CD14-positive monocyte (primary cell): ENCODE measurements around the gene METTL1. TPM values are rescaled to one million over a fixed set of nuclear protein-coding genes. Genes with fewer than 3 reads are reported as not detected.

Experiments used
- DNase-seq, 3 donors: peaks; one replicate each; pipeline ENCODE4 v3.0.0-alpha.2; 2011 to 2022
- H2AFZ ChIP-seq: 2 replicates; pipeline ENCODE4 v1.6.0; 2012; ENCODE audit warnings: mild to moderate bottlenecking, low read depth, low read length, inconsistent platforms; ENCODE audit not compliant: insufficient read depth, poor library complexity, severe bottlenecking
- H3K27ac ChIP-seq, 2 donors: 1 replicate in 1 of 2; 2 replicates in 1 of 2; pipeline ENCODE4 v1.5.1; 2012 to 2013; ENCODE audit warnings: low read length in 2 of 2, control low read depth in 1 of 2, inconsistent platforms in 1 of 2, low read depth in 1 of 2, mild to moderate bottlenecking in 1 of 2
- H3K27me3 ChIP-seq, 2 donors: one replicate each; pipeline versions ENCODE4 v1.6.0 to v1.6.1; 2011 to 2013; ENCODE audit warnings: low read length in 2 of 2; ENCODE audit not compliant: control insufficient read depth in 2 of 2, insufficient read depth in 2 of 2
- H3K36me3 ChIP-seq, 2 donors: replicated peaks in 1 of 2; 1 replicate in 1 of 2; 2 replicates in 1 of 2; pipeline versions ENCODE4 v1.5.1 to v1.6.1; 2012 to 2013; ENCODE audit warnings: low read length in 2 of 2, control low read depth in 1 of 2, inconsistent platforms in 1 of 2, mild to moderate bottlenecking in 1 of 2; ENCODE audit not compliant: insufficient read depth in 2 of 2, control insufficient read depth in 1 of 2
- H3K4me1 ChIP-seq, 2 donors: 1 replicate in 1 of 2; 2 replicates in 1 of 2; pipeline versions ENCODE4 v1.5.1 to v1.6.1; 2012 to 2013; ENCODE audit warnings: low read length in 2 of 2, control low read depth in 1 of 2, inconsistent platforms in 1 of 2, mild to moderate bottlenecking in 1 of 2, moderate library complexity in 1 of 2; ENCODE audit not compliant: insufficient read depth in 2 of 2, control insufficient read depth in 1 of 2
- H3K4me2 ChIP-seq: replicated peaks from 2 replicates; pipeline ENCODE3; 2012; ENCODE audit warnings: low read length, moderate library complexity, mild to moderate bottlenecking; ENCODE audit not compliant: poor library complexity, severe bottlenecking; ENCODE audit errors: extremely low read depth
- H3K4me3 ChIP-seq, 3 experiments: fragments of 200-600 bp in 1 of 3; sonication (generic) in 1 of 3; replicated peaks in 1 of 3; 1 replicate in 2 of 3; 2 replicates in 1 of 3; pipeline ENCODE4 v1.5.1; 2011 to 2013; ENCODE audit warnings: low read length in 3 of 3, mild to moderate bottlenecking in 3 of 3, control low read depth in 2 of 3, low read depth in 2 of 3, inconsistent platforms in 1 of 3, moderate library complexity in 1 of 3
- H3K79me2 ChIP-seq: 2 replicates; pipeline ENCODE4 v1.6.0; 2012; ENCODE audit warnings: mild to moderate bottlenecking, control low read depth, inconsistent platforms, low read length, moderate library complexity; ENCODE audit not compliant: insufficient read depth
- H3K9ac ChIP-seq: 2 replicates; pipeline ENCODE4 v1.6.0; 2017; ENCODE audit warnings: low read length, mild to moderate bottlenecking; ENCODE audit not compliant: insufficient read depth, poor library complexity, severe bottlenecking
- H3K9me3 ChIP-seq, 2 donors: replicated peaks in 1 of 2; 1 replicate in 1 of 2; 2 replicates in 1 of 2; pipeline versions ENCODE4 v1.5.1 to v1.6.1; 2012 to 2013; ENCODE audit warnings: low read length in 2 of 2, control low read depth in 1 of 2; ENCODE audit not compliant: control insufficient read depth in 1 of 2, insufficient read depth in 1 of 2
- H4K20me1 ChIP-seq: 2 replicates; pipeline ENCODE4 v1.6.0; 2012; ENCODE audit warnings: mild to moderate bottlenecking, low read length, control low read depth, moderate library complexity; ENCODE audit not compliant: insufficient read depth
- H3K27ac Mint-ChIP-seq, 7 donors: one replicate each; pipeline ENCODE4 v1.8.0; 2020; ENCODE audit warnings: mild to moderate bottlenecking in 7 of 7, mixed read lengths in 7 of 7, moderate library complexity in 6 of 7, inconsistent platforms in 2 of 7
- H3K27me3 Mint-ChIP-seq, 3 donors: one replicate each; pipeline ENCODE4 v1.8.0; 2021 to 2022; ENCODE audit warnings: low read depth in 3 of 3, mild to moderate bottlenecking in 3 of 3, mixed read lengths in 3 of 3, moderate library complexity in 3 of 3, inconsistent platforms in 1 of 3
- H3K36me3 Mint-ChIP-seq, 2 donors: one replicate each; pipeline ENCODE4 v1.8.0; 2020; ENCODE audit warnings: mixed read lengths in 2 of 2, inconsistent platforms in 1 of 2, mild to moderate bottlenecking in 1 of 2
- H3K4me1 Mint-ChIP-seq: one replicate; pipeline ENCODE4 v1.8.0; 2020; ENCODE audit warnings: mild to moderate bottlenecking, mixed read lengths
- H3K4me3 Mint-ChIP-seq, 2 donors: one replicate each; pipeline ENCODE4 v1.8.0; 2020; ENCODE audit warnings: mild to moderate bottlenecking in 2 of 2, mixed read lengths in 2 of 2, moderate library complexity in 1 of 2
- H3K9me3 Mint-ChIP-seq, 7 donors: one replicate each; pipeline ENCODE4 v1.8.0; 2020 to 2022; ENCODE audit warnings: mixed read lengths in 7 of 7, mild to moderate bottlenecking in 6 of 7, moderate library complexity in 6 of 7, inconsistent platforms in 2 of 7
- WGBS: methylation state at CpG from one replicate; pipeline ENCODE4 v1.1.5; 2013; ENCODE audit warnings: missing lambda C conversion rate; ENCODE audit not compliant: insufficient coverage; 5-methylcytosine and 5-hydroxymethylcytosine counted together
- intact Hi-C, 2 donors: fragments of 100-400 bp; cut with micrococcal nuclease; formaldehyde crosslinking; loops; one replicate each; pipeline versions ENCODE4 v1.15.0 to v1.15.1; 2023
- polyA plus RNA-seq, 3 donors: library from polyadenylated mRNA; depleted of rRNA in 1 of 3; unstranded in 2 of 3; stranded (reverse) in 1 of 3; fragments of 300-500 nt in 2 of 3; fragments of >200 nt in 1 of 3; fragmentation: Illumina TruSeq in 2 of 3; gene quantifications; 1 replicate in 2 of 3; 2 replicates in 1 of 3; pipeline ENCODE4 v1.2.3, GENCODE V29; 2012 to 2021
- TF ChIP-seq, protein P1 (sequence below): fragments of 200-600 bp; IDR thresholded peaks from one replicate; pipeline ENCODE4 v1.8.0; 2022; ENCODE audit warnings: antibody characterized with exemption, mild to moderate bottlenecking

Gene METTL1
- polyA plus RNA-seq, 3 donors = 3.4 to 5.0 (median 3.7) TPM

DNA sequence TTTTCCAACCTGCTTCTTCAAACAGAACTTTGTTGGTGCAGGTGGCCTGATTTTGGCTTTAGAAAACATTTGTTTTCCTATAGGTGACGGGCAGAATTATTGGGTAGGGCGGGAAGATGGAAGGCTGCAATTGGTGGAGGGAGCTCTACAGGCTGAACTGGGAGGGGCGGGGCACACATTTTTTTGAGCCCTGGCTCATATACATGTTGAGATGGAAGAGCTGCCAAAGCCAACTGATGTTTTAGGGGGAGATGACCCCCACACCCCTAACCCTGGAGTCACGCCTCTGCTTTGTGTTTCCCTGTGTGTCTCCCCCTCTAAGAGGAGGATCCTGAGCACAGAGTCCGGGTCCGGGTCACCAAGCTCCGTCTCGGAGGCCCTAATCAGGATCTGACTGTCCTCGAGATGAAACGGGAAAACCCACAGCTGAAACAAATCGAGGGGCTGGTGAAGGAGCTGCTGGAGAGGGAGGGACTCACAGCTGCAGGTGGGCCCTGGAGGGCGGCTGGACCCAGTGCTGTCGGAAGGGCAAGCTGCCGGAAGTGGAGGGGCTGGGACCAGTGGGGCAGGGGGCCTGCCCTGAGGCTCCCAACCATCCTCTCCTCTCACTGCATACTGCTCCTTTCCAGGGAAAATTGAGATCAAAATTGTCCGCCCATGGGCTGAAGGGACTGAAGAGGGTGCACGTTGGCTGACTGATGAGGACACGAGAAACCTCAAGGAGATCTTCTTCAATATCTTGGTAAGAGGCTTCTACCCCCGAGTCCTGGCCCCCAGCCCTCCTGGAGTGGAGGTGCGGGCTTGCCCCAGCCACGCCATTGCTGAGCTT is 51.9 kb downstream of the METTL1 start:
- Histone ChIP-seq H3K9ac (no peak overlapping the region), H2AFZ (no peak overlapping the region), H3K36me3 (peaks cover 67 to 71% of the 10 kb centered on the region in 2 donors), H3K27ac (no peak overlapping the region), H3K4me3 (no peak overlapping the region), H3K27me3 (no peaks in the 10 kb centered on the region), H3K9me3 (no peaks in the 10 kb centered on the region), H3K4me2 (no peak overlapping the region), H4K20me1 (peaks cover 12% of the 10 kb centered on the region), H3K4me1 (no peaks in the 10 kb centered on the region), H3K79me2 (no peaks in the 10 kb centered on the region)
- H3K9me3 Mint-ChIP-seq = peaks cover 0 to 2% (median 0%) of the 10 kb centered on the region in 7 donors
- peaks cover 3% of the 10 kb centered on the region for H3K4me1 Mint-ChIP-seq
- 98% methylated on average over 6 of the region's 20 CpGs for WGBS
- no peak for DNase-seq
- peaks cover 66 to 67% of the 10 kb centered on the region in 2 donors for H3K36me3 Mint-ChIP-seq
- peaks cover 0 to 2% (median 0%) of the 10 kb centered on the region in 3 donors for H3K27me3 Mint-ChIP-seq
- intact Hi-C loops = no loop called here
- TF ChIP-seq, protein P1, sequence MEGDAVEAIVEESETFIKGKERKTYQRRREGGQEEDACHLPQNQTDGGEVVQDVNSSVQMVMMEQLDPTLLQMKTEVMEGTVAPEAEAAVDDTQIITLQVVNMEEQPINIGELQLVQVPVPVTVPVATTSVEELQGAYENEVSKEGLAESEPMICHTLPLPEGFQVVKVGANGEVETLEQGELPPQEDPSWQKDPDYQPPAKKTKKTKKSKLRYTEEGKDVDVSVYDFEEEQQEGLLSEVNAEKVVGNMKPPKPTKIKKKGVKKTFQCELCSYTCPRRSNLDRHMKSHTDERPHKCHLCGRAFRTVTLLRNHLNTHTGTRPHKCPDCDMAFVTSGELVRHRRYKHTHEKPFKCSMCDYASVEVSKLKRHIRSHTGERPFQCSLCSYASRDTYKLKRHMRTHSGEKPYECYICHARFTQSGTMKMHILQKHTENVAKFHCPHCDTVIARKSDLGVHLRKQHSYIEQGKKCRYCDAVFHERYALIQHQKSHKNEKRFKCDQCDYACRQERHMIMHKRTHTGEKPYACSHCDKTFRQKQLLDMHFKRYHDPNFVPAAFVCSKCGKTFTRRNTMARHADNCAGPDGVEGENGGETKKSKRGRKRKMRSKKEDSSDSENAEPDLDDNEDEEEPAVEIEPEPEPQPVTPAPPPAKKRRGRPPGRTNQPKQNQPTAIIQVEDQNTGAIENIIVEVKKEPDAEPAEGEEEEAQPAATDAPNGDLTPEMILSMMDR = no peak
- peak overlapping the region in 2 of 7 donors; percentile 34 to 75 for H3K27ac Mint-ChIP-seq
- H3K4me3 Mint-ChIP-seq = no peak overlapping the region

DNA sequence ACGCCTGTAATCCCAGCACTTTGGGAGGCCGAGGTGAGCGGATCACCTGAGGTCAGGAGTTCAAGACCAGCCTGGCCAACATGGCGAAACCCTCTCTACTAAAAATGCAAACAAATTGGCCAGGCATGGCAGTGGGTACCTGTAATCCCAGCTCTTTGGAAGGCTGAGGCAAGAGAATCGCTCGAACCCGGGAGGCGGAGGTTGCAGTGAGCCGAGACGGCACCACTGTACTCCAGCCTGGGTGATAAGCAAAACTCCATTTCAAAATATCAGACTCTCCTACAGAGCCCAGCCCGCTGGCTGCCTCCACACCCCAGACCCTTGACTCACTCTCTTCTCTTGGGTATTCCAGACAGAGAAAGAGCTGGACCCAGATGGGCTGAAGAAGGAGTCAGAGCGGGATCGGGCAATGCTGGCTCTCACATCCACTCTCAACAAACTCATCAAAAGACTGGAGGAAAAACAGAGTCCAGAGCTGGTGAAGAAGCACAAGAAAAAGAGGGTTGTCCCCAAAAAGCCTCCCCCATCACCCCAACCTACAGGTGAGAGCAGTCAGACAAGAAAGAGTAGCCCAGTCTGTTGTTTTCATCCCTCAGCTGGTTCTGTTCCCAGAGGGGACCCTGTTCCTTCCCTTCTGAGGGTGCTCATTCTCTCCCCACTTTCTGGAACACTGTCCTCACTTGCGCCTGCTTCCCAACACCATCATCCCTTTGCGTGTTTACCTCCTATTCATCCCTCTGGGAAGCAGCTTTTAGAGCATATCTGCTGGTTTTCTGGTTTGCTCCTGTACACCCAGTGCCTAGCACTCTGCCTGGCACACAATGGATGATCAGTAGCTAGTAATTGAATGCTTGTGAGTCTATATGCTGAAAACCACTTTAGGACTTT is 53.0 kb downstream of the METTL1 start:
- TF ChIP-seq, protein P1 = no peak
- no peaks in the 10 kb centered on the region for H3K4me1 Mint-ChIP-seq
- no peak overlapping the region for H3K4me3 ChIP-seq
- no peaks in the 10 kb centered on the region for H3K9me3 ChIP-seq
- intact Hi-C loops = no loop called here
- peaks cover 0 to 2% (median 0%) of the 10 kb centered on the region in 7 donors for H3K9me3 Mint-ChIP-seq
- 97% methylated on average over 8 of the region's 15 CpGs for WGBS
- H3K36me3 Mint-ChIP-seq = peaks cover 69 to 75% of the 10 kb centered on the region in 2 donors
- no peaks in the 10 kb centered on the region for H3K27me3 ChIP-seq
- H3K27me3 Mint-ChIP-seq = no peaks in the 10 kb centered on the region
- H3K4me1 ChIP-seq = no peaks in the 10 kb centered on the region
- peak overlapping the region in 1 of 7 donors; percentile 62 for H3K27ac Mint-ChIP-seq
- H2AFZ ChIP-seq = no peak overlapping the region
- H4K20me1 ChIP-seq = peaks cover 12% of the 10 kb centered on the region
- H3K27ac ChIP-seq = no peak overlapping the region
- no peak overlapping the region for H3K4me3 Mint-ChIP-seq
- no peak overlapping the region for H3K4me2 ChIP-seq
- no peak for DNase-seq
- H3K36me3 ChIP-seq = peaks cover 77 to 79% of the 10 kb centered on the region in 2 donors
- H3K79me2 ChIP-seq = no peaks in the 10 kb centered on the region
- H3K9ac ChIP-seq = no peak overlapping the region
